ENCODE results near the gene PRR15. TPM values are rescaled to one million over a fixed set of nuclear protein-coding genes. Genes with fewer than 3 reads are reported as not detected.

The PRR15 gene
- total RNA-seq, 2 donors from 2014 or later: not detected

DNA sequence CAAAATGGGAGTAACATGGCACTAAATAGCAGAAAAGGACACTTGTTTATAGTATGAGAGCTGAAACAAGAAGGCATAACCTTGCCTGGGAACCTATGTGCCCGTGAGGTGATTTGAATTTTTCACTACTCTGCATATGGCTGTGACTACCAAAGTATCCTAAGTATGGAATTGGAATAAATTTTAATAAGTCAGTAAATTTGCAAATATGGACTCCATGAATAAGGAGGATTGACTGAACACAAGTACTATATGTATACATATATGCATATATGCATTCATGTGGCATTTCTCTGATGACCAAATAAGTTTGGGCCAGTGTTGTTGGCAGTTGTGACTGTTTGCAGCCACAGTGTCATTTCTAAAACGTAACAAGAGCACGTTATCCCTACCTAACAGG lies 34.5 kb downstream of the PRR15 start:
- H3K27ac Mint-ChIP-seq: no peak overlapping the region
- no peaks in the 10 kb centered on the region for H3K9me3 Mint-ChIP-seq
- no peak for ATAC-seq
- DNase-seq (ENCODE audit: low spot score in 2 of 2): no peak
- H3K36me3 Mint-ChIP-seq: no peaks in the 10 kb centered on the region

DNA sequence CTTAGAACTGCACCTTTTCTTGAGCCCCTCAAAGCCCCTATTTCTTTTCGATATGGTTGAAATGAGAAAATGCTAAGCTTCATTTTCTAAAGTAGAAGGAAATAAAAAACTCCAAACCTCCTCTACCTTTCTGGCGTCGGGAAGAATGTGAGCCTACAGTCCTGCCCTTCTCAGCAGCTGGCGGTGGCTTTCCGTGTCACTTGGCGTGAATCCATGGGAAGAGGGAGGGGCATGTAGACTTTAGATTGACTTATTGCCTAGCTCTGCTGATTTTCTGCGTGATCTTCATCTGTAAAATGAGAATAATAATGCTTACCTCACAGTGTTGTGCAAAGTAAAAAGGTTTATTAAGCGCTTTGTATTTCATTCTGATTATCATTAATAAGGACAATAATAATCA lies 35.0 kb downstream of the PRR15 start:
- Mint-ChIP-seq H3K36me3 (no peaks in the 10 kb centered on the region), H3K9me3 (no peaks in the 10 kb centered on the region), H3K27ac (no peak overlapping the region)
- no peak for DNase-seq (ENCODE audit: low spot score in 2 of 2)
- ATAC-seq: no peak

DNA sequence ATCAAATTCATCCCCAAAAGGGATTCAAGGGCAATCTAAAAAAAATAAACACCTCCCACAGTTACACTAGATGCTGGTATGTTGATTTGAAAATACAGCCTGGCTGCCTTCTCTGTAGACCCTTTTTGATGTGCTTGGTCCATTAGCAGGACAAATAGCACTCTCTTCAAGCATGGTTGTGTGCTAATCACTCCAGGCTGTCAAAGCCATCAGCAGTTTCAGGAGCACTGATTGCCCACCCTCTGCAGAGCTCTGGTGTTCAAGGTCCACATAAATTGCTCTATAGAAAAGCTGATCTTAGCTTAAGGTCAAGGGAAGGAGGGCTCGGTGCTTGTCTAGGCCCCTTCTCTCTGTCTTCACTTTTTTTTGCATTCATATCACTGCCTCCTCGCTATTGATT lies 35.4 kb downstream of the PRR15 start:
- ATAC-seq: no peak
- Mint-ChIP-seq H3K27ac (no peak overlapping the region), H3K36me3 (no peaks in the 10 kb centered on the region), H3K9me3 (peaks cover 0 to under 1% of the 10 kb centered on the region in 2 donors)
- no peak for DNase-seq (ENCODE audit: low spot score in 2 of 2)

DNA sequence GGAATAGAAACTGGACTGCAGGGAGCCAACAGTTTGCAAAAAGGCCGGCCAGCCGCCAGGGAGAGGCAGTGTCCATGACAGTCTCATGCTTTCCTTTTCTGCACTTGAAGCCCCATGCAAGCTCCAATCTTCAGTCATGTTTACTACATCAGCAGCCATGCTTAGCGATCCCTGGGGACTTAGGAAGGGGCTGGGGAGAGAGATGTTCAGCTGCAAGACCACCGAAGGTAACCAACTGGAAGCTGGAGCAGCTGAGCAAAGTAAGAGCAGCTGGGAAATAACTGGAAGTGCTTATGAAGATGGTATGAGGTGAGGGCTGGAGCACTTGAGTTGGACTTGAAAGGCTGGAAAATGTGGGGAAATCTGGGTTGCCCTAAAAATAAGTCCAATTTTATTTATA lies 37.0 kb downstream of the PRR15 start:
- Mint-ChIP-seq H3K36me3 (no peaks in the 10 kb centered on the region), H3K27ac (no peak overlapping the region), H3K9me3 (peaks cover 4% of the 10 kb centered on the region in 2 donors)
- no peak for DNase-seq (ENCODE audit: low spot score in 2 of 2)
- no peak for ATAC-seq

DNA sequence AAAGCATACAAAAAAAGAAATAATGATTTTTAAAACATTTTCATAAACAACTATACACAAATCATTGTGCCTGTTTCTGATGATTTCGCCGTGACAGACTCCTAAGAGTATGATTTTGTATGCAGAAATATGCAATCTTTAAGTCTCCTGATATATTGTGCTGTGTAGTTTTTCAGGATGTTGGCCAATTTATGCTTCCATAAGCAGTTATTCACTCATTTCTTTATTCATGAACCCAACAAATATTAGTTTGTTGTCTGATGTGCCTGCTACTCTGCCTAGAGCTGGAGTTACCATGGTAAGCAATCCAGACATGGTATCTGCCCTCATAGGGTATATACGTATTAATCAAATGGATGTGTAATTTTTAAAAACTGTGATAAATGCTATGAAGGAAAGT lies 40.4 kb downstream of the PRR15 start:
- peaks cover 4% of the 10 kb centered on the region in 2 donors for H3K9me3 Mint-ChIP-seq
- ATAC-seq: no peak
- no peak for DNase-seq (ENCODE audit: low spot score in 2 of 2)
- H3K27ac Mint-ChIP-seq: no peak overlapping the region
- H3K36me3 Mint-ChIP-seq: no peaks in the 10 kb centered on the region

DNA sequence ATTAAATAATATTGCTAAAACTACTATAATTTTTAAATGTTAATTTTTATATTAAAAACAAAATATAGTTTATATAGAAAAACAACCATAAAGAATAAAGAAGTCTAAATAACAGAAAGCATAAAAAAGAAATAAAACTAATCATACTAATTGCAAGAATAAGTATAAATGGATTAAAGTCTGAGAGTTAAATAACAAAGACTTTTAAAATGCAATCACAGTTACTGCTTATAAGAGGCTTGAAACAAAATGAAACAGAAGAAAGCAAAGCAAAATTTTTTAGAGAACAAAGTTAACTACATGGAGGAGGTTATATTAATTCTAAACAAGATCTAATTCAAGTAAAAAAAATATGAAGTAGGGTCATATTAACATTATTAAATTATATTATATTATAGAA lies 41.1 kb downstream of the PRR15 start:
- no peaks in the 10 kb centered on the region for H3K36me3 Mint-ChIP-seq
- H3K9me3 Mint-ChIP-seq: peaks cover 4% of the 10 kb centered on the region in 2 donors
- ATAC-seq: no peak
- no peak for DNase-seq (ENCODE audit: low spot score in 2 of 2)
- no peak overlapping the region for H3K27ac Mint-ChIP-seq

DNA sequence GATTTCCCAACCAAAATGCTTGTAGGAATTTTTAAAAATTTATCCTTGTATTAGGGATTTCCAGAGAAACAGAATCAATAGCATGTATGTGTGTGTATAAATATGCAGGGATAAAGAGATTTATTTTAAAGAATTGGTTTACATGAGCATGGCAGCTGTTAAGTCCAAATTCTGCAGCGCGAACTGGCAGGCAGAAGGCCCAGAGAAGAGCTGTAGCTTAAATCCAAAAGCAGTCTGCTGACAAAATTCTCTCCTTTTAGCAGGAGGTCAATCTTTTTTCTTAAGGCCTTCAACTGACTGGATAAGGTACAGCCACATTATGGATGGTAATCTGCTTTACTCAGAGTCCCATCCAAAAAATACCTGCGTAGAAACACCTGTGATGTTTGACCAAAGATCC lies 42.0 kb downstream of the PRR15 start:
- no peak for ATAC-seq
- no peak for DNase-seq (ENCODE audit: low spot score in 2 of 2)
- no peaks in the 10 kb centered on the region for H3K36me3 Mint-ChIP-seq
- no peak overlapping the region for H3K27ac Mint-ChIP-seq
- H3K9me3 Mint-ChIP-seq: peaks cover 4% of the 10 kb centered on the region in 2 donors

DNA sequence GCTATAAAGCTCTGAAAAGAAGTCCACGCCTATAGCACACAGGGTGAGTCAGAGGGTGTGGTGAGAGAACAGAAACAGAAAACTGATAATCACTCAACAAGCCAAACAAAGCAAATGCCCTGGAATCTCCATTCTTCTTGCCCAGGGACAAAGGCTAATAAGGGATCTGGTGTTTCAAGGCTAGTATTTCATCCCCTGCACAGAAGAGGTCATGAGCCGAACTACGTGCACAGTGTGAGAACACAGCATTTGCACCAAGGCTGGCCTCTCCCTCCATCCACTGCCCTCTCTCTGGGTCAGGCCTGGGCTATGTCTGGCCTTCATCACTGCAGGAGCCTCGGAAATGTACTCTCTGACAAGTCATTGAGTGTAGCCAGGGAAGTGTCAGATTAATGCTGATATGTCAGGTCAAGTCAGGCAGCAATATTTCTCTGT lies 42.7 kb downstream of the PRR15 start:
- Mint-ChIP-seq H3K36me3 (no peaks in the 10 kb centered on the region), H3K9me3 (peaks cover 4% of the 10 kb centered on the region in 2 donors), H3K27ac (no peak overlapping the region)
- no peak for ATAC-seq
- DNase-seq (ENCODE audit: low spot score in 2 of 2): no peak

DNA sequence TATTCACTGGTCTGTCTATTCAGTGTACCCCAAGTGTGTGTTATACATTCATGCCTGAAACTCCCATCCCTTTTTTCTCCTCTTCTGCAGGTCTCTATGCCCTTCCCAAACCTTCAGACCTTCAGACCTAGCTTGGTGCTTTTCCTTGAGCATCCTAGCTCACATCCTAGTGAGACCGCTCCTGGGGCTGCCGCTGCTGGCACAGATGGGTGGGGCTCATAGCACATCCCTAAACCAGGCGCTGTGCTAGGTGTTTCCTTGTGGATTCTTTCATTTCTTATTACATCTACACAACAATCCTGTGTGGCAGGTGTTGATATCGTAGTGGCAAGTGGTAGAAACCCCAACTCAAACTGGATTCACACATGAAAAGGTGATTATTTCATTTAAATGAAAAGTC lies 43.2 kb downstream of the PRR15 start:
- peaks cover 4% of the 10 kb centered on the region in 2 donors for H3K9me3 Mint-ChIP-seq
- H3K27ac Mint-ChIP-seq: no peak overlapping the region
- DNase-seq (ENCODE audit: low spot score in 2 of 2): no peak
- no peaks in the 10 kb centered on the region for H3K36me3 Mint-ChIP-seq
- no peak for ATAC-seq

DNA sequence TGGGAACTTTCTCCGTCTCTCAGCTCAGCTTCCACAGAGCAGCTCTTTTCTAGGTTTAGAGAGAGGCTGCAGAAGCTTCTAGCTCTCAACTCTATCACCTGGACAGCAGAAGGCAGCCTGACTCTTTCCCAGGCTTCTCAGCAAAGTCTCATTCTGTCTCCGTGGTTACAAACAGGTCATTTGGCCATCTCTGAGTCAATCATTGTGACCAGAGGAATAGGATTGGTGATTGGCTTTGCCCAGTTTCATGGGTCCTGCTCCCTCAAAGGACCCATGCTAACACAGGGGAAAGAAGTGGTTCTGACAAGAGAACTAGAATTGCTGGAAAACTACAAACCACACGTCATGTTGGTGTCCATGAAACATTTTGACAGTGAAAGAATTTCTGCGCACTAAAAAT lies 43.6 kb downstream of the PRR15 start:
- Mint-ChIP-seq H3K9me3 (peaks cover 4% of the 10 kb centered on the region in 2 donors), H3K36me3 (no peaks in the 10 kb centered on the region), H3K27ac (no peak overlapping the region)
- DNase-seq (ENCODE audit: low spot score in 2 of 2) (no peak), ATAC-seq (no peak)

DNA sequence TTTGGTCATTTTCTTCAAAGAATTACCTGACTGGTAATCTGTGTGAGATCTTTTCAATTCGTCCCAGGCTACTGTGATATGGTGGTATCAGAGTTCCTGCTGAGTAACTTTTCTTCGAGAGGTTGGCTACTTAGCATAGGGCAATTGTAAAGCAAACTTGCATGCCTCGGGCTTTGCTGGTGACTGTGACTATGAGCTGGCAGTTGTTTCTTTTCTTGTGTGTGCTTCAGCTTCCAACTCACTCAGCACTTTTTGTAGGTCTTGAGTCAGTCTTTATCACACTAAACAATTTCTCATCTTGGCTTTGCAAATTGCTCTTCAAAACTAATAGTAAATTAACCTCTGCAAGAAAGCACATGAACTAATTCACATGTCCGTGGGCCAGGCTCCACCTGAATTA lies 44.3 kb downstream of the PRR15 start:
- no peaks in the 10 kb centered on the region for H3K36me3 Mint-ChIP-seq
- peaks cover 4% of the 10 kb centered on the region in 2 donors for H3K9me3 Mint-ChIP-seq
- no peak for ATAC-seq
- no peak for DNase-seq (ENCODE audit: low spot score in 2 of 2)
- no peak overlapping the region for H3K27ac Mint-ChIP-seq

DNA sequence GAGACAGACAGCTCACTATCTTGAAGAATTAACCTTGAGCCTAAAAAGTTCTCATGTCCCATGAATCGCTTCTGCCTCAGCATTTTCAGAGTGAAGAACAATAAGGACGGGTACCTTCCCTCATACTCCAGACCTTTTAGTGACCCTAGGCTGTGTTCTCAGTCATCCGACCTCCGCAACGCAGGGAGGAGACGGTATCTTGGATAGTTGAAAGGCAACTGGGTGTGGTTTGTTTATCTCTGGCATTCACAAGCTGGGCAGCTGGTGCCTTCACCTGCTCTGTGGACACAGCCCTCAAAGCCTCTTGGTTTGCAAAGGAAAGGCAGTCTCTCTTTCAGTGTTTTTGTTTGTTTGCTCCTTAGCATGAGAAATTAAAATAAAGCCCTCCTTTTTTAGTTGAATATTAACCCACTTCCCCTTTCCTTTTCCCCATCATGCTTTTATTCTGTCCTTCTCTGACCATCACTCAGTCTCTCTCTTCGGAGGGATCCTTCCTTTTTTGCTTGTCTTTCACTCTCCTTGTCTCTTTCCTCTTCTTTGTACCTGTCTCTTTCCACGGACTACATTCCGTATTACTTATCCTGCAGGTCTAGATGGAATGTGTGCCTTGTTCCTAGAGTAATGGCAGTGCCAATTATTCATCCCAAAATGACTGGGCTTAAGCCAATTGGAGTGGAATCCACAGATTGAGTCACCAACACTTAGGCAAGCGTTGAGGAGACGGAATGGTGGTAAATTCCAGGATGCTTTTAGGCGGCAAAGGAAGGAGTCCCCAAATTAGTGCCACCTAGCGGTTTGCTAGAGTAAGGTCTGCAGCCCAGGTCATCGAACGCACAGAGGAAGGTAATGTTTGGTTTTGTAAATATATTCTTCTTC lies 45.8 kb downstream of the PRR15 start:
- no peaks in the 10 kb centered on the region for H3K36me3 Mint-ChIP-seq
- H3K27ac Mint-ChIP-seq: no peak overlapping the region
- H3K9me3 Mint-ChIP-seq: peaks cover under 1% of the 10 kb centered on the region in 2 donors
- ATAC-seq (no peak), DNase-seq (ENCODE audit: low spot score in 2 of 2) (no peak)

DNA sequence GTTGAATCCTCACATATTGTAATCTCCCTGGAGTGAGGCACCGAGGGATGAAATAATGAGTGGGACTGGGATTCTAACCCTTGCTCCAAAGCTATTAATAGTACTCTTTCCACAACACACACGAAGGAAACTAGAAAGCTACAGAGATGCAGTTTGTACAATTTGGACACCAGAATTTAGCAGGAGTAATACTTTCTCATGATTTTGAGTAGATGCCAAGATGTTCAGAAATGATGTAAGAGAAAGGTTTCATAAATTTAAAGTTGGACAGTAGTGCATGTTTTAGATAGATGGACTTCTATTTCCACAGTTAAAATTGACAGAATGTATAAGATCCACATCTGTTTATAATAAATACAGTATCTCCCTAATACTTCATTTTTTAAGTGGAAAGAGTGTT lies 46.5 kb downstream of the PRR15 start:
- Mint-ChIP-seq H3K27ac (no peak overlapping the region), H3K36me3 (no peaks in the 10 kb centered on the region), H3K9me3 (no peaks in the 10 kb centered on the region)
- no peak for DNase-seq (ENCODE audit: low spot score in 2 of 2)
- no peak for ATAC-seq

DNA sequence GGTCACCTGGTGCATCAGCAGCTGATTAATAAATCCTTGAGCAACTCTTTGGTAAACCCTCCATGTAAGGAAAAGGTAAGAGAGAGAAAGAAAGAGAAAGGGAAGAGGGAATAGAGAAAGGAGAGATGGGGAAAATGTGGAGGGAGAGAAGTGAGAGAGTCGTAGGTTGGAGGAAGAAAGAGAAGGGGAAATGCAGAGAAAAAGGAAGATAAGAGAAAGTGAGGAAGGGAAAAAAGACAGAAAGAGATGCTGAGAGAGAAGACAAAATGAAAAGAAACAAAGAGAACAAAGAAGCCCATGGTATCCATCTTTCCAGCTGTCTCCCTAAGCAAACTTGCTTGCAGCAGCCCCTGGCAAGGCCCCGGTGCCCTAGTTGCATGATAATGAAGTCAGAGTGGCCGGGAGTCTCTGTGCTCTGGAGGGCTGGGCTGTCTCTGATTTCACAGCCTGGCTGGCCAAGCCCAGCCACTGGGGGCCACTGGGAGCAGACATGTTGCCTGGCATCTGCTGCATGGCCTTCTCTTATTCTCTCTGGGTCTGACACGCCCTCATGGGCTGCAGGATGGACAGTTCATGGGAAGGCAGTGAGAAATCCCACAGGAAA lies 48.4 kb downstream of the PRR15 start:
- ATAC-seq: no peak
- DNase-seq (ENCODE audit: low spot score in 2 of 2): no peak
- Mint-ChIP-seq H3K9me3 (no peaks in the 10 kb centered on the region), H3K27ac (no peak overlapping the region), H3K36me3 (no peaks in the 10 kb centered on the region)

DNA sequence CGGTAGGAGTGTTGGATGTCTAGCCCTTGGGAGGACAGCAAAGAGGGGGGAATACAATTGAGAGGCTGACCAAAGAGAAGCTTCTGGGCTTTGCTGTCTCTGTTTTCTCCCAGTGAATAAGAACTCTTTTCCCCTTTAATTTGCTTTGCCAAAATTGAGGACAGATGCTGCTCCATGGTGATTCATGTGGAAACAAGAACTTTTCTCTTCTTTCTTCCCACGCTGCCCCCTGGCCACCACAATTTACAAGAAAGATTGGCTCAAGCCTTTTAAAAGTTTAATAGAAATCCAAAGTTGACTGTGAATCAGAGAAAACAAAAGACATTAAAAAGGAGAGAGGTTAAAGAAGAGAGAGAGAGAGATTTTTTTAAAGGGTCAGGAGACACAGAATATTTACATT lies 49.0 kb downstream of the PRR15 start:
- Mint-ChIP-seq H3K9me3 (no peaks in the 10 kb centered on the region), H3K27ac (no peak overlapping the region), H3K36me3 (no peaks in the 10 kb centered on the region)

DNA sequence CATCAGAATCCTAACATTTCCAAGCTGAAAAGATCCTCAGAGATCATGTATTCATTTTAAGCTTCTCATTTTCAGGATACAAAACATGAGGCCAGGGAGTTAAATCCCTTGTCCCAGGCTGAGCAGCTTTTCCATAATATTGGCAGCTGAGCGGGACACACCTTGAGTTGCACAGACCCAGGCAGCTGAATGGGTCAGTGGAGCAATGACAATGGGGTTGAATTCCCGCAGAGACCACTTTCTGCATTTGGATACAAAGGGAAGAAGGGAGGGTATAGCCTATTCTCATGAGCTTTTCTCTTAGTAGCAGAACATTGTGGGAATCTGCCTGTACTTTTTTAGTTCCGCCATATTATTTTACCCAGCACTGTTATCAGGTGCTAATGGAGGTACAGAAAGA lies 49.5 kb downstream of the PRR15 start:
- ATAC-seq (no peak), DNase-seq (ENCODE audit: low spot score in 2 of 2) (no peak)
- H3K27ac Mint-ChIP-seq: no peak overlapping the region
- no peaks in the 10 kb centered on the region for H3K36me3 Mint-ChIP-seq
- H3K9me3 Mint-ChIP-seq: no peaks in the 10 kb centered on the region

More for the DNA sequence above, 49.0 kb downstream of the PRR15 start:
- ATAC-seq (no peak), DNase-seq (ENCODE audit: low spot score in 2 of 2) (no peak)

DNA sequence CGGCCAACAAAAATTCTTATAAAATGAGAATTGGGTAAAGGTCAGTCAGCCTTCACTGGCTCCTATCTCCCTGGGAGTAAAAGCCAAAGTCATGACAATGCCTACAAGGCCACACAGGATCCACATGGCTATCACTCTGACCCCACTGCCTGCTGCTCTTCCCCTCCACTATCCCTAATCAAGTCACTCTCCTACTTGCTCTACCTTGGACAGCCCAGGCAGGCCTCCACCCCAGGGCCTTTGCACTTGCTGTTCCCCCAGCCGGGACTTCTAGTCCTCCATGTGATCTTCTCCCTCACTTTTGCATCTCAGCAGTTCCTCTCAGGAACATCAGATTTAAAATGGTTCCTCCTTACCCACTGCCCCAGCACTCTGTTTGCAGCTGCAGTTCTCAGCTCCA lies 50.6 kb downstream of the PRR15 start:
- no peaks in the 10 kb centered on the region for H3K36me3 Mint-ChIP-seq
- ATAC-seq (no peak), DNase-seq (ENCODE audit: low spot score in 2 of 2) (no peak)

More for the DNA sequence above, 50.6 kb downstream of the PRR15 start:
- no peak overlapping the region for H3K27ac Mint-ChIP-seq
- no peaks in the 10 kb centered on the region for H3K9me3 Mint-ChIP-seq
